T-helper 17 cell (primary cell): Measurements from ENCODE around the gene GID4. TPM values are rescaled to one million over a fixed set of nuclear protein-coding genes. Genes with fewer than 3 reads are reported as not detected.
A peak's percentile ranks its signal among the peaks of the same experiment; 100 is the strongest.
"Not testable (repeated sequence)": the region's sequence is repeated elsewhere in the genome, so short reads cannot be mapped to it uniquely, and the experiment has no call there.

Experiments
- ATAC-seq: fragments of 150-1000 bp; cut with Tn5 transposase; 2 replicates; pipeline ENCODE4 v1.10.0; 2021; ENCODE audit warnings: mild to moderate bottlenecking, moderate library complexity
- DNase-seq, 3 donors: peaks; one replicate each; pipeline versions ENCODE4 v3.0.0 to v3.0.0-alpha.2; 2020 to 2021
- H3K9me3 ChIP-seq: one replicate; pipeline ENCODE4 v1.7.0; 2013; ENCODE audit warnings: low read length, mild to moderate bottlenecking; ENCODE audit not compliant: control insufficient read depth, poor library complexity, severe bottlenecking
- H3K27ac Mint-ChIP-seq: one replicate; pipeline ENCODE4 v1.8.0; 2022; ENCODE audit warnings: mild to moderate bottlenecking, moderate library complexity, mixed read lengths
- H3K27me3 Mint-ChIP-seq: one replicate; pipeline ENCODE4 v1.8.0; 2022; ENCODE audit warnings: mixed read lengths
- H3K36me3 Mint-ChIP-seq: one replicate; pipeline ENCODE4 v1.8.0; 2022; ENCODE audit warnings: low read depth, mixed read lengths
- H3K4me1 Mint-ChIP-seq: one replicate; pipeline ENCODE4 v1.8.0; 2022; ENCODE audit warnings: mild to moderate bottlenecking, mixed read lengths
- H3K4me3 Mint-ChIP-seq: one replicate; pipeline ENCODE4 v1.8.0; 2022; ENCODE audit warnings: mild to moderate bottlenecking, moderate library complexity, mixed read lengths
- total RNA-seq, 4 donors: library from RNA in 2 of 4; stranded (reverse) in 2 of 4; gene quantifications; one replicate each; pipeline ENCODE4 v1.2.3 and lab custom pipeline; 2022 to 2026

The GID4 gene
- total RNA-seq (1 to 10 TPM; 6.7 to 7.8 TPM), total RNA-seq (lab: John Stamatoyannopoulos, UW) (9.6 to 25.6 reads per million in 2 donors)

DNA sequence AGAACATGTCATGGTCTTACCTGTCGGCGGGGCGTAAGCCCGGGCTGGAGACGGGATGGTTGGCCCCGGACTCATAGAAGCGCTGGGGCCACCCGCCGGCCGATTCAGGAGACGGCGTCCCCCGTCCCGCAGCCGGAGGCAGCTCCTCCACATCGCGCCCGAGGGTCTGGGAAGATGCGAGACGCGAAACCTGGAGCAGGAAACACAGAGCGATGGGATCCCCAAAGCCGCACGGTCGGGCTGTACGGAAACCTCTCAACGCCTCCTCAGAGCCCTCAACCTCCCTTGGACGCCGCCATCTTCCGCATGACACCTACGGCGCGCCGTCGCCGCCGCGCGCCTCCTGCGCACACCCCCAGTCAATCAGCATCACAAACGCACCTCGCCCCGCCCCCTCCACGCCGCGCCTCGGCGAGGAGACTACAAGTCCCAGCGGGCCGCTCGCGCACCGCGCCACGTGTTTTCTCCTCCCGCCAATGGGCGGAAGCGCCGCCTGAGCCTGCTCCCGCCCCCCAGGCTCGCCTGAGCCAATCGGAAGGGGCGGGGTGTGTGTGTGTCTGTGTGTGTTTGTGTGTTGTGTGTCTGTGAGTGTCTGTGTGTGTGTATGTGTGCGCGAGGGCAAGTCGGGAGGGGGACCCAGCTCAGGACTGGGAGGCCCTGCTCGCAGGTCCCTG lies at the start of gene GID4, which contains the start of gene ATPAF2:
Gene GID4 (plus strand): TSS at position 548 of the 674 bp plus-strand sequence. CDS start 57 bp downstream, at position 605.
Gene ATPAF2 (minus strand): TSS at position 308 of the 674 bp plus-strand sequence. CDS start 155 bp downstream, at position 153.
- H3K36me3 Mint-ChIP-seq: peaks cover 3% of the 10 kb centered on the region
- peak; percentile 93 for ATAC-seq
- peak within 1 kb of the TSS; percentile 100 for H3K4me3 Mint-ChIP-seq
- no peaks in the 10 kb centered on the region for H3K27me3 Mint-ChIP-seq
- H3K4me1 Mint-ChIP-seq: peaks cover 44% of the 10 kb centered on the region
- H3K27ac Mint-ChIP-seq: peak within 1 kb of the TSS; percentile 89
- H3K9me3 ChIP-seq: no peaks in the 10 kb centered on the region
- DNase-seq: peak; percentile 99 to 100 (median 99)

DNA sequence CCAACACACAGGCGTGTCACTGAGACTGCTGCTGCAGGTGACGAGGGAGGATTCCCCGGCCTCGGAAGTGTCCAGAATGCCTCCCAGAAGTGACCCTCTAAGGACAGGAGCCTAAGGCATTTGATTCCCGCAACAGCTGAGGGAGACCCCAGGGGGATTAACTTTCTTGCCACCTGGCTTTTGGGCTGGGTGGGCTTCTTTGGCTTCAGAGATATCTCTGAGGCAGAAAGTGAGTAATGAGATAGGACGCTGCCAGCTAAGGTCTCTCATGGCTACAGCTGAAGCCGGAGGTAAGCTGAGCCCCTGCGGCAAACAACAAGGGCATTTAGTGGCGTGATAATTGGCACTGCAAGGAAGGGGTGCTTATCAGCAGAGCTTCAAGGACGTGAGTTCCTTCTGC lies 49.6 kb upstream of the GID4 start:
- ATAC-seq (no peak), DNase-seq (no peak)
- H3K27me3 Mint-ChIP-seq: peaks cover 6% of the 10 kb centered on the region
- H3K4me1 Mint-ChIP-seq: peaks cover 3% of the 10 kb centered on the region
- H3K27ac Mint-ChIP-seq: no peak overlapping the region
- H3K4me3 Mint-ChIP-seq: no peak overlapping the region
- H3K9me3 ChIP-seq: no peaks in the 10 kb centered on the region
- no peaks in the 10 kb centered on the region for H3K36me3 Mint-ChIP-seq

DNA sequence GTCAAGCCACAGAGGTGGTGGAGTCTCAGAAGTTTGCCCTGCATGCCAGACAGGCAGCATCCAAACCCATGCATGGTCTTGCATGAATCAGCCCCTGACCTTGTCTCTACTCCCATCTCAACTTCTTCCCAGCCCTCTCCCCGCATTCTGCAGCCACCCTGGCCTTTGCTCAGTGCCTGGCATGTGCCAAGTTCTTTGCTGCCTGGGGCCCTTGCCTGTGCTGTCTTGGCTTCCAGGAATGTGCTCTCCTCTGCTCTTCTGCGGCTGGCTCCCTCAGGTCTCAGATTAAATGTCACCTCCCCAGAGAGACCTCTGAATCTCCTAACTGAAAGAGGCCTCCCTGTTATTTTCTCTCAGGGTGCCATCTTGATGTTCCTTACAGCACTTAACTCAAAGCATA lies 48.9 kb upstream of the GID4 start:
- Mint-ChIP-seq H3K27me3 (peaks cover 6% of the 10 kb centered on the region), H3K4me1 (peaks cover 7% of the 10 kb centered on the region), H3K4me3 (no peak overlapping the region), H3K36me3 (peaks cover 2% of the 10 kb centered on the region), H3K27ac (no peak overlapping the region)
- ATAC-seq (no peak), DNase-seq (no peak)
- no peaks in the 10 kb centered on the region for H3K9me3 ChIP-seq

DNA sequence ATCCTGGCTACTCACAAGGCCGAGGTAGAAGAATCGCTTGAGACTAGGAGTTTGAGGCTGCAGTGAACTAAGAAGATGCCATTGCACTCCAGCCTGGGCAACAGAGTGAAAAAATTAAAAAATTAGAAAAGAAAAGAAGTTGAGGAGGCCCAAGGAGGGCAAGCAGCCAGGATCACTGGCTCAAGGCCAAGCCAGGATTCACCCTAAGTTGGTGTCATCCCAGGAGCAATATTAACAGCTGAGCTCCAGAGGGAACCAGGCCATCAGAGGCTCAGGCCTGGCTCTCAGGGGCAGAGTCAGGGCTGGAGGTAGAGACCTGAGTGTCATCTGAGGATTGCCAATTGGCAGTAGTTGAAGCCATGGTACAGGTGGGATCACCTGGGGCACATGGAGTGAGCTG lies 45.8 kb upstream of the GID4 start:
- no peaks in the 10 kb centered on the region for H3K9me3 ChIP-seq
- peaks cover 2% of the 10 kb centered on the region for H3K36me3 Mint-ChIP-seq
- no peak overlapping the region for H3K4me3 Mint-ChIP-seq
- H3K4me1 Mint-ChIP-seq: peaks cover 7% of the 10 kb centered on the region
- H3K27ac Mint-ChIP-seq: peak overlapping the region; percentile 39
- DNase-seq (no peak), ATAC-seq (no peak)
- peaks cover 6% of the 10 kb centered on the region for H3K27me3 Mint-ChIP-seq

DNA sequence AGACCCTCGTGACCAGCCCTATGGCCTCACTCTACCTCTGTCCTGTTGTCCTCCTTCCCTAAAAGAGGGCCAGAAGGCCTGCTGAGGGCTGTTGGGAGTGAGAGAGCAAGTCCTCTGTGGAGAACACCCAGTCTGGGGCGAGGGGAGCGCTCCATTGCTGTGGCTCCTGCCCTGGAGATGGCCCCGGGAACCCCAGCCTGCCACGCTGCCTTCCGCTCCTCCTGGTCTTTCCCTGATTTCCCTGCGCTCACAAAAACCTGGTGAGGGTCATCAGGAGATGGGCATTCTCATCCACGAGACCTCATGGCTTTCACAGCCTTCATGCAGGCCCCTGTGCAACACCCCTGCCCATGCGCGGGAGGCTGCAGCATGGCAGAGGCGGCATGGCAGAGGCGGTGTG lies 45.4 kb upstream of the GID4 start:
- H3K4me1 Mint-ChIP-seq: peaks cover 7% of the 10 kb centered on the region
- DNase-seq (no peak), ATAC-seq (no peak)
- H3K9me3 ChIP-seq: no peaks in the 10 kb centered on the region
- no peak overlapping the region for H3K4me3 Mint-ChIP-seq
- no peak overlapping the region for H3K27ac Mint-ChIP-seq
- H3K27me3 Mint-ChIP-seq: peaks cover 4% of the 10 kb centered on the region
- peaks cover 2% of the 10 kb centered on the region for H3K36me3 Mint-ChIP-seq

DNA sequence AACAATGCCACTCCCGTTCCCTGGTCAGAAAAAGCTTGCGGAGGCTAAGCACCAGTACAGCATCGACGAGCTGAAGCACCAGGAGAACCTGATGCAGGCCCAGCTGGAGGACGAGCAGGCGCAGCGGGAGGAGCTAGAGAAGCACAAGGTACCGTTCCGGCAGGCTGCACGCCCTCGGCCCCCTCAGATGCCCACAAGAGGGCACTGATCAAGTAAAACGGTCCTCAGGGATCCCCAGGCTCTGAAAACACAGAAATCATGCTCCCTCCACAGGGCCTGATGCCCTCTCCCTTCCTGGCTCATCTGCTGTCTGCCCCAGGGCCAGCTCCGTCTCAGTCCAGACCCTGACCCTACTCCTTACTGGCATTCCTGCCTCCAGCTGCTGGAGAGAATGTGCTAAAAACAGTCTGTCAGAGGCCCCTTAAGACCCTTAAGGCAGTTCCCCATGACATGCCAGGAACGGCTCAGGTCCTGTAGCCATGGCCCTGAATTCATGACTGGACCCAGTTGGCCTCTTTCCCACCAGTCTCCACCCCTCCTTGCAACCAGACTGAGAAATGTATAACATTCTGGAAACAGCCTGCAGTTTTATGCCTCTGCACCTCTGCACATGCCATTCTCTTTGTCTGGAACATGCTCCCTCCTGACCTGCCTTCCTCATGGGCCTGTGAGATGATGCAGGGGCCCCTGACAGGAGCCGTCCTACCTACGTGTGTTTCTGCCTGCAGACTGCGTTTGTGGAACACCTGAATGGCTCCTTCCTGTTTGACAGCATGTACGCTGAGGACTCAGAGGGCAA lies 44.7 kb upstream of the GID4 start:
- peaks cover 7% of the 10 kb centered on the region for H3K4me1 Mint-ChIP-seq
- no peak for DNase-seq
- H3K27me3 Mint-ChIP-seq: no peaks in the 10 kb centered on the region
- H3K9me3 ChIP-seq: no peaks in the 10 kb centered on the region
- ATAC-seq: peak; percentile 32
- H3K4me3 Mint-ChIP-seq: no peak overlapping the region
- peaks cover 2% of the 10 kb centered on the region for H3K36me3 Mint-ChIP-seq
- H3K27ac Mint-ChIP-seq: no peak overlapping the region

DNA sequence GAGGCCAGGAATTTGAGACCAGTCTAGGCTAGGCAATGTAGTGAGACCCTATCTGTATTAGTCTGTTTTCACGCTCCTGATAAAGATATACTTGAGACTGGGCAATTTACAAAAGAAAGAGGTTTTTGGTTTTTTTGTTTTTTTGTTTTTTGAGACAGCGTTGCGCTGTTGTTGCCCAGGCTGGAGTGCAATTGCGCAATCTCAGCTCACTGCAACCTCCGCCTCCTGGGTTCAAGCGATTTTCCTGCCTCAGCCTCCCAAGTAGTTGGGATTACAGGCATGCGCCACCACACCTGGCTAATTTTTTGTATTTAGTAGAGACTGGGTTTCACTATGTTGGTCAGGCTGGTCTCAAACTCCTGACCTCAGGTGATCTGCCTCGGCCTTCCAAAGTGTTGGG lies 43.3 kb upstream of the GID4 start:
- not testable (repeated sequence) for H3K27ac Mint-ChIP-seq, H3K27me3 Mint-ChIP-seq, H3K36me3 Mint-ChIP-seq, H3K9me3 ChIP-seq, DNase-seq, H3K4me3 Mint-ChIP-seq, ATAC-seq
- H3K4me1 Mint-ChIP-seq: peaks cover 12% of the 10 kb centered on the region

DNA sequence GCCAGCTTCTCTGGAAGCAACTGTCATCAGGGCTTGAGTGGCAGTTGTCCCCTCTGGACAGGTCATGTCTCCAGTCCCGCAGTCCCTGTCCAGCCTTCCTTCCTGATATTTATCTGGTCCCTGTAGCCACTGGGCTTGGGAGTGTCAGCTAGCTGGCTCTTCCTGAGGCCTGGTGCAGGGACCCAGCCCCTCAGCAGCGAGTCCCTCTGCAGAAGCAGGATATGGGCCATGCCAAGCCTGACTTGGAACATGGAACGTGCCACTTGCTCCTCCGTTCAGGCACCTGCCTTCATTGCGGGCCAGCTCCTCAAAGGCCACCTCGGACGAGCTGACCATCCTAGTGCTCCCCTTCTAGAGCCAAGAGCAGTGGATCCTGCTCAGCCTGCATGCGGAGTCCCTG lies 40.3 kb upstream of the GID4 start:
- no peak for DNase-seq
- peaks cover 12% of the 10 kb centered on the region for H3K4me1 Mint-ChIP-seq
- H3K27ac Mint-ChIP-seq: no peak overlapping the region
- no peak for ATAC-seq
- H3K4me3 Mint-ChIP-seq: no peak overlapping the region
- no peaks in the 10 kb centered on the region for H3K27me3 Mint-ChIP-seq
- peaks cover 5% of the 10 kb centered on the region for H3K36me3 Mint-ChIP-seq
- no peaks in the 10 kb centered on the region for H3K9me3 ChIP-seq

DNA sequence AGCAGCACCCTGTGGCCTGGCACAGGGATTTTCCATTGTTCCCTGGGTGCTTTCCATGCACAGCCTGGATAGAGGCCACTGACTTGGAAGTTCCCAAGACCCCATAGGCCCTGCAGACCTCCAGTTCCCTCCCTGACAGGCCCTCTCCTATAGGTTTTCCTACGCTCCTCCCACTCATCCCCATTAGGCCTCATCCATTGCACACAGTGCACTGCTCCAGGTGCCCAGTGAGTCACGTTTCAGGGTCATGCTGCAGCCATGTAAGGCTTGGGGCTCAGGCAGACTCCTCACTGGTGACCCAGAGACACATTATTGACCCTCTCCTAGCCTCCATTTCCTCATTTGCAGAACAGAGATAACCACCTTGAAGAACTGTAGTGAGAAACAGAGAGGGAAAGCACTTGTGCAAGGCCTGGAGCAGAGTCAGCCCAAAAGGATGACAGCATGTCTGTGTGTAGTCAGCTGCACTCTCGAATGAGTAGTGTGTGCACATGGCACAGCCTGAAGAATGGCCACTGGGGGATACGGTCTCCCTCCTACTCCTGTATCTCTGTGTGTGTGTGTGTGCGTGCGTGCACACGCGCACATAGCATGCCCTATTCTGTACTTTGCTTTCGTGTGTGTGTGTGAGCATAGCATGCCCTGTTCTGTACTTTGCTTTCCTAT lies 39.7 kb upstream of the GID4 start:
- H3K27me3 Mint-ChIP-seq: no peaks in the 10 kb centered on the region
- no peak for DNase-seq
- no peak for ATAC-seq
- peak overlapping the region; percentile 47 for H3K27ac Mint-ChIP-seq
- no peaks in the 10 kb centered on the region for H3K9me3 ChIP-seq
- H3K4me3 Mint-ChIP-seq: no peak overlapping the region
- peaks cover 5% of the 10 kb centered on the region for H3K36me3 Mint-ChIP-seq
- H3K4me1 Mint-ChIP-seq: peaks cover 11% of the 10 kb centered on the region

DNA sequence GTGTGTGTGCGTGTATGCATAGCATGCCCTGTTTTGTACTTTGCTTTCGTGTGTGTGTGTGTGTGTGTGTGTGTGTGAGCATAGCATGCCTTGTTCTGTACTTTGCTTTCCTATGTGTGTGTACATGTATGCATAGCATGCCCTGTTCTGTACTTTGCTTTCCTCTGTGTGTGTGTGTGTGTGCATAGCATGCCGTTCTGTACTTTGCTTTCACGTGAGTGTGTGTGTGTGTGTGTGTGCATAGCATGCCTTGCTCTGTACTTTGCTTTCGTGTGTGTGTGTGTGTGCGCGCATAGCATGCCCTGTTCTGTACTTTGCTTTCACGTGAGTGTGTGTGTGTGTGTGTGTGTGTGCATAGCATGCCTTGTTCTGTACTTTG lies 39.2 kb upstream of the GID4 start:
- peaks cover 3% of the 10 kb centered on the region for H3K36me3 Mint-ChIP-seq
- no peak overlapping the region for H3K4me3 Mint-ChIP-seq
- H3K9me3 ChIP-seq: no peaks in the 10 kb centered on the region
- ATAC-seq: no peak
- no peaks in the 10 kb centered on the region for H3K27me3 Mint-ChIP-seq
- no peak overlapping the region for H3K27ac Mint-ChIP-seq
- peaks cover 5% of the 10 kb centered on the region for H3K4me1 Mint-ChIP-seq
- no peak for DNase-seq

DNA sequence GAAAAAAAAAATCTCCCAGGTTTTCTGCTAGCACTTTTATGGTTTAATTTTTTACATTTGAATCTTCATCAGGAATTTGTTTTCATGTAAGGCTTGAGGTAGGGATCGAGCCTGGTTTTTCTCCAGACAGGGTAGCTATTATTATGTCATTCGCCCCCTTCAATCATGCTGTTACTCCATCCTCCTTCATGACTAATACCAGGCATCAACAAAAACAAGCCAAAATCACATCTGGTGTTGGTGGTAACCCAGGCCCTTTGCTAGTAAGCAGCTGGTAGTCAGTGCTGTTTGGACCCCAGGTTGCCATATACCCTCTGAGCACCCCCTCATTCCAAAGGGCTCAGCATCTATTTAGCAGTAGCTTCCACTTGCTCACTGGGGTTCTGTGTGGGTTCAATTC lies 37.0 kb upstream of the GID4 start:
- DNase-seq: no peak
- no peak overlapping the region for H3K27ac Mint-ChIP-seq
- no peaks in the 10 kb centered on the region for H3K27me3 Mint-ChIP-seq
- H3K4me3 Mint-ChIP-seq: no peak overlapping the region
- ATAC-seq: no peak
- H3K4me1 Mint-ChIP-seq: peaks cover 12% of the 10 kb centered on the region
- H3K9me3 ChIP-seq: no peaks in the 10 kb centered on the region
- peaks cover 6% of the 10 kb centered on the region for H3K36me3 Mint-ChIP-seq

DNA sequence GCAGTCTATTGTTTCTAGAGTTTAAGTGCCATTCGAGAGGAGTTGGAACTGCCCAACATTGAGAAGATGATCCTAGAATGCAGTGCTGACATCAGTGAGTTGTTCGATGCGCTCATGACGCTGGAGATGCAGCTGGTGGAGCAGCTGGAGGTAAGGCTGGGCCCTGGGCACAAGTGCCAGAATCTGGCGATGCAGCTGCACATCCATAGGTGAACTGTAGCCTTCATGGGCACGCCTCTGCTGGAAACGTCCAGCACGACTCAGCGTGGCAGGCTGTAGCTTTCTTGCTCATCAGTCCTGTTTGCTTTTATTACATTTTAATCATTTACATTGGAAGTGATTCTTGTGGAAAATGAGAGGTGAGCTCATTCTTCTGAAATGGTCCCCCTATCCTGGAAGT lies 34.9 kb upstream of the GID4 start:
- Mint-ChIP-seq H3K4me3 (no peak overlapping the region), H3K27me3 (no peaks in the 10 kb centered on the region), H3K27ac (no peak overlapping the region), H3K36me3 (peaks cover 10% of the 10 kb centered on the region), H3K4me1 (peaks cover 14% of the 10 kb centered on the region)
- ATAC-seq (no peak), DNase-seq (no peak)
- H3K9me3 ChIP-seq: no peaks in the 10 kb centered on the region

DNA sequence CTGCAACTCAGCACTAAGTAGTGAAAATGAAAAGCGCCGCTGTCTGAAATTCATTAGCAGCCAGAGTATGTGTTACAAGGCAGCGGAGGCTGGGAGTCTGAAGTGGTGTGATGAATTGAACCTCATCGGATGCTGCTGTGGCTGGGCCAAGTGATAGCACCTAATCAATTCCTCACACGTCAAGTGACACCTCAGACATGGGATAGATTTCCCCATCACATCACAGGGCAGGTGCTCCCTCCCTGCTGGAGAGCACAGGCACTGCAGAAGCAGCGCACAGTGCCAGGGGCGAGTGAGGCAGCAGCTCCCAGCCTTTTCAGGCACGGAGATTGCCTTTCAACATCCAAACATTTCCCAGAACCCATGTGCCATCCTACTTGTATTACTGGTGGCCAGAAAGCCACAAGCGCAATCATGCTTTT lies 34.3 kb upstream of the GID4 start:
- H3K9me3 ChIP-seq: no peaks in the 10 kb centered on the region
- no peaks in the 10 kb centered on the region for H3K27me3 Mint-ChIP-seq
- no peak for DNase-seq
- peak overlapping the region; percentile 39 for H3K27ac Mint-ChIP-seq
- H3K36me3 Mint-ChIP-seq: peaks cover 9% of the 10 kb centered on the region
- ATAC-seq: no peak
- H3K4me3 Mint-ChIP-seq: no peak overlapping the region
- H3K4me1 Mint-ChIP-seq: peaks cover 12% of the 10 kb centered on the region
